ENCODE data around the gene SLC22A23.

The SLC22A23 gene

DNA sequence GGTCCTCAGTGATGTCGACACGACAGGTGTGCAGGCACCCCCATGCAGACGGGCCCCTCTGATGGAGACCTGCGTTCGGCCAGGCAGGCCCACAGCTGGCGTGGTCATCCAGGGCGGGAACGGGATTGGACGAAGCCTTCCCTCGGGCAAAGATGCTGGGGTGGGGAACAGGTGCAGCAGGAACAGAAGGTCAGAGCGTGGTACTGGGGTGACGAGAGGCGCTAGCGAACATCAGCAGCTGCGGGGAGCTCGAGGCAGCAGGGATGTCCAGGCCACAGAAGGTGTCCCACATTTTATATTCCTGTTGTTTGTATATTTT is 96.2 kb downstream of the SLC22A23 start:
- Histone ChIP-seq H3K4me3 (ENCODE audit: insufficient read depth in 1 of 2, low read depth in 1 of 2, low read length in 2 of 2) (no peak overlapping the region), H2BK5ac (ENCODE audit: low read depth, low read length, poor library complexity, severe bottlenecking) (no peak overlapping the region), H3K4me1 (ENCODE audit: control insufficient read depth, insufficient read depth, low read depth, low read length) (peaks cover 7% of the 10 kb centered on the region), H3K36me3 (ENCODE audit: control insufficient read depth in 1 of 2, insufficient read depth in 2 of 2, low read depth in 1 of 2, low read length in 2 of 2) (peaks cover 0 to 19% of the 10 kb centered on the region in 2 experiments), H3K27me3 (ENCODE audit: control insufficient read depth in 1 of 2, insufficient read depth in 1 of 2, low read length in 2 of 2) (no peaks in the 10 kb centered on the region), H3K79me1 (replicated peaks; ENCODE audit: low read length, poor library complexity, severe bottlenecking) (no peaks in the 10 kb centered on the region), H2AK5ac (ENCODE audit: low read length, severe bottlenecking) (no peak overlapping the region), H2BK12ac (ENCODE audit: low read length in 2 of 2) (no peak overlapping the region), H3K27ac (ENCODE audit: low read length, poor library complexity, severe bottlenecking) (no peak overlapping the region), H4K8ac (ENCODE audit: low read length) (no peak overlapping the region), H3K9me3 (ENCODE audit: control insufficient read depth, low read length) (no peaks in the 10 kb centered on the region), H3K23ac (ENCODE audit: low read length in 2 of 2) (no peak overlapping the region), H4K91ac (ENCODE audit: low read length) (no peak overlapping the region), H3K4ac (ENCODE audit: low read depth in 1 of 2, low read length in 2 of 2) (no peak overlapping the region), H2BK15ac (ENCODE audit: low read depth, poor library complexity, severe bottlenecking) (peak overlapping the region; percentile 4), H3K18ac (ENCODE audit: low read depth in 1 of 2, low read length in 2 of 2) (no peak overlapping the region), H3K9ac (ENCODE audit: low read length) (no peak overlapping the region), H2AFZ (ENCODE audit: low read depth, low read length) (no peak overlapping the region), H3K4me2 (ENCODE audit: low read length, poor library complexity, severe bottlenecking) (no peak overlapping the region), H2BK120ac (ENCODE audit: low read depth, low read length) (no peak overlapping the region), H3K14ac (ENCODE audit: low read length in 2 of 2) (no peak overlapping the region)
- DNase-seq = no peak
- WGBS = 94% methylated on average over 12 of the region's 16 CpGs

- Histone ChIP-seq H3K4me3 (ENCODE audit: insufficient read depth in 1 of 2, low read depth in 1 of 2, low read length in 2 of 2) (no peak overlapping the region), H2AFZ (ENCODE audit: low read depth, low read length) (no peak overlapping the region), H2BK15ac (ENCODE audit: low read depth, poor library complexity, severe bottlenecking) (peak overlapping the region; percentile 4), H2AK5ac (ENCODE audit: low read length, severe bottlenecking) (no peak overlapping the region), H3K4me2 (ENCODE audit: low read length, poor library complexity, severe bottlenecking) (no peak overlapping the region), H3K27me3 (ENCODE audit: control insufficient read depth in 1 of 2, insufficient read depth in 1 of 2, low read length in 2 of 2) (no peaks in the 10 kb centered on the region), H3K9ac (ENCODE audit: low read length) (no peak overlapping the region), H3K9me3 (ENCODE audit: control insufficient read depth, low read length) (no peaks in the 10 kb centered on the region), H3K23ac (ENCODE audit: low read length in 2 of 2) (no peak overlapping the region), H2BK120ac (ENCODE audit: low read depth, low read length) (no peak overlapping the region), H4K91ac (ENCODE audit: low read length) (no peak overlapping the region), H3K79me1 (replicated peaks; ENCODE audit: low read length, poor library complexity, severe bottlenecking) (no peaks in the 10 kb centered on the region), H3K18ac (ENCODE audit: low read depth in 1 of 2, low read length in 2 of 2) (no peak overlapping the region), H3K4me1 (ENCODE audit: control insufficient read depth, insufficient read depth, low read depth, low read length) (peaks cover 7% of the 10 kb centered on the region), H3K36me3 (ENCODE audit: control insufficient read depth in 1 of 2, insufficient read depth in 2 of 2, low read depth in 1 of 2, low read length in 2 of 2) (peaks cover 0 to 19% of the 10 kb centered on the region in 2 experiments), H3K4ac (ENCODE audit: low read depth in 1 of 2, low read length in 2 of 2) (no peak overlapping the region), H3K27ac (ENCODE audit: low read length, poor library complexity, severe bottlenecking) (no peak overlapping the region), H3K14ac (ENCODE audit: low read length in 2 of 2) (no peak overlapping the region), H2BK12ac (ENCODE audit: low read length in 2 of 2) (no peak overlapping the region), H4K8ac (ENCODE audit: low read length) (no peak overlapping the region), H2BK5ac (ENCODE audit: low read depth, low read length, poor library complexity, severe bottlenecking) (no peak overlapping the region)
- no peak for DNase-seq
- WGBS = 76% methylated on average over 8 of the region's 8 CpGs
These were observed 96.7 kb downstream of the SLC22A23 start for GRCh38 chr6:3359973-3360726.

GRCh38 chr6:3359101-3359752 is 97.6 kb downstream of the SLC22A23 start:
- no peaks in the 10 kb centered on the region for H3K9me3 ChIP-seq (ENCODE audit: control insufficient read depth, low read length)

DNA sequence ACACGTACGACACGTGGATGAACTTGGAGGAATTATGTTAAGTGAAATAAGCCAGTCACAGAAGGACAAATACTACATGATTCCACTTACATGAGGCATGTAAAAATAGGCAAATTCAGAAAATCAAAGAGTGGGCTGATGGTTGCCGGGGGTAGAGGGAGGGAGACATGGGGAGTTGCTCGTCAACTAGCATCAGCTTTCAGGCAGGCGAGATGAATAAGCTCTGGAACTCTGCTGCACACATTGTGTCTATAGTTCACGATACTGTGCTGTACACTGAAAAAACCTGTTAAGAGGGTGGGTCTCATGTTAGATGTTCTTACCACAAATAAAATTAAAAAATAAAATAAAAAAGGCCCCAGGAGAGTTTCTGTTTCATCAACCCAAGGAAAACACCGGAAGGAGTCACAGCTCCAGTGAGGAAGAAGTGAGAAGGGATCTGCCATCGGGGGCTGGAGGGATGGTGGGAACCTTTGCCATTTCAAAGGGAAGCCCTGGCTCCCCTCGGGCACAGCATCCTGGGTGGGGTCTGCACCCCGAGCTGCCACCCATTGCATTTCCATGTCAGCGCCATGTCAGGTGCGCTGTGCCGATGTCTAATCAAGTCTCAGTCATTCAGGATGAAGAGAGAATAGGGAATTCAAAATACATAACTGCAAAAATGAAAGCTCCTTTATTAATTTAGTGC is 98.3 kb downstream of the SLC22A23 start:
- Histone ChIP-seq H3K4me2 (ENCODE audit: low read length, poor library complexity, severe bottlenecking) (no peak overlapping the region), H3K9ac (ENCODE audit: low read length) (no peak overlapping the region), H2AFZ (ENCODE audit: low read depth, low read length) (no peak overlapping the region), H3K36me3 (ENCODE audit: control insufficient read depth in 1 of 2, insufficient read depth in 2 of 2, low read depth in 1 of 2, low read length in 2 of 2) (peaks cover 0 to 19% of the 10 kb centered on the region in 2 experiments), H4K91ac (ENCODE audit: low read length) (no peak overlapping the region), H4K8ac (ENCODE audit: low read length) (no peak overlapping the region), H2BK5ac (ENCODE audit: low read depth, low read length, poor library complexity, severe bottlenecking) (no peak overlapping the region), H3K27me3 (ENCODE audit: control insufficient read depth in 1 of 2, insufficient read depth in 1 of 2, low read length in 2 of 2) (no peaks in the 10 kb centered on the region), H3K27ac (ENCODE audit: low read length, poor library complexity, severe bottlenecking) (no peak overlapping the region), H2BK120ac (ENCODE audit: low read depth, low read length) (no peak overlapping the region), H2BK12ac (ENCODE audit: low read length in 2 of 2) (no peak overlapping the region), H2AK5ac (ENCODE audit: low read length, severe bottlenecking) (no peak overlapping the region), H2BK15ac (ENCODE audit: low read depth, poor library complexity, severe bottlenecking) (no peak overlapping the region), H3K23ac (ENCODE audit: low read length in 2 of 2) (no peak overlapping the region), H3K4me3 (ENCODE audit: insufficient read depth in 1 of 2, low read depth in 1 of 2, low read length in 2 of 2) (no peak overlapping the region), H3K4me1 (ENCODE audit: control insufficient read depth, insufficient read depth, low read depth, low read length) (peaks cover 4% of the 10 kb centered on the region), H3K4ac (ENCODE audit: low read depth in 1 of 2, low read length in 2 of 2) (no peak overlapping the region), H3K79me1 (replicated peaks; ENCODE audit: low read length, poor library complexity, severe bottlenecking) (no peaks in the 10 kb centered on the region), H3K9me3 (ENCODE audit: control insufficient read depth, low read length) (no peaks in the 10 kb centered on the region), H3K18ac (ENCODE audit: low read depth in 1 of 2, low read length in 2 of 2) (no peak overlapping the region), H3K14ac (ENCODE audit: low read length in 2 of 2) (no peak overlapping the region)
- 96% methylated on average over 13 of the region's 14 CpGs for WGBS
- no peak for DNase-seq

More at GRCh38 chr6:3359101-3359752, 97.6 kb downstream of the SLC22A23 start:
- no peak overlapping the region for H3K23ac ChIP-seq (ENCODE audit: low read length in 2 of 2)
- peaks cover 4% of the 10 kb centered on the region for H3K4me1 ChIP-seq (ENCODE audit: control insufficient read depth, insufficient read depth, low read depth, low read length)
- no peak overlapping the region for H2BK120ac ChIP-seq (ENCODE audit: low read depth, low read length)
- H2BK5ac ChIP-seq (ENCODE audit: low read depth, low read length, poor library complexity, severe bottlenecking) = no peak overlapping the region
- peaks cover 0 to 19% of the 10 kb centered on the region in 2 experiments for H3K36me3 ChIP-seq (ENCODE audit: control insufficient read depth in 1 of 2, insufficient read depth in 2 of 2, low read depth in 1 of 2, low read length in 2 of 2)
- H2AFZ ChIP-seq (ENCODE audit: low read depth, low read length) = no peak overlapping the region
- H2BK12ac ChIP-seq (ENCODE audit: low read length in 2 of 2) = no peak overlapping the region
- no peak overlapping the region for H3K27ac ChIP-seq (ENCODE audit: low read length, poor library complexity, severe bottlenecking)
- no peak overlapping the region for H3K18ac ChIP-seq (ENCODE audit: low read depth in 1 of 2, low read length in 2 of 2)
- H3K4me2 ChIP-seq (ENCODE audit: low read length, poor library complexity, severe bottlenecking) = no peak overlapping the region
- no peaks in the 10 kb centered on the region for H3K27me3 ChIP-seq (ENCODE audit: control insufficient read depth in 1 of 2, insufficient read depth in 1 of 2, low read length in 2 of 2)
- H2AK5ac ChIP-seq (ENCODE audit: low read length, severe bottlenecking) = no peak overlapping the region
- H3K4ac ChIP-seq (ENCODE audit: low read depth in 1 of 2, low read length in 2 of 2) = no peak overlapping the region
- no peaks in the 10 kb centered on the region for H3K79me1 ChIP-seq (replicated peaks; ENCODE audit: low read length, poor library complexity, severe bottlenecking)
- 63% methylated on average over 10 of the region's 10 CpGs for WGBS
- no peak overlapping the region for H3K14ac ChIP-seq (ENCODE audit: low read length in 2 of 2)
- H3K9ac ChIP-seq (ENCODE audit: low read length) = no peak overlapping the region
- no peak for DNase-seq
- H4K91ac ChIP-seq (ENCODE audit: low read length) = no peak overlapping the region
- H2BK15ac ChIP-seq (ENCODE audit: low read depth, poor library complexity, severe bottlenecking) = no peak overlapping the region
- no peak overlapping the region for H3K4me3 ChIP-seq (ENCODE audit: insufficient read depth in 1 of 2, low read depth in 1 of 2, low read length in 2 of 2)
- no peak overlapping the region for H4K8ac ChIP-seq (ENCODE audit: low read length)

Data from mesenchymal stem cell (in vitro differentiated cells and primary cell).